Trophoblast cell (in vitro differentiated cells and primary cell): Measurements from ENCODE around the gene DUSP3.
"Not testable (repeated sequence)": the region's sequence is repeated elsewhere in the genome, so short reads cannot be mapped to it uniquely, and the experiment has no call there.

Source experiments
- DNase-seq, 2 donors: peaks; one replicate each; pipeline ENCODE4 v3.0.0-alpha.2; 2016
- H2AFZ ChIP-seq: 2 replicates; pipeline ENCODE4 v1.6.1; 2013; ENCODE audit warnings: low read length, moderate library complexity, mild to moderate bottlenecking; ENCODE audit not compliant: insufficient read depth, poor library complexity
- H2AK5ac ChIP-seq: 2 replicates; pipeline ENCODE4 v1.6.1; 2013; ENCODE audit warnings: mild to moderate bottlenecking, low read length
- H2BK120ac ChIP-seq: 2 replicates; pipeline ENCODE4 v1.6.1; 2013; ENCODE audit warnings: low read length, mild to moderate bottlenecking, moderate library complexity; ENCODE audit not compliant: insufficient read depth, poor library complexity
- H2BK12ac ChIP-seq: 2 replicates; pipeline ENCODE4 v1.6.1; 2013; ENCODE audit warnings: mild to moderate bottlenecking, low read length, moderate library complexity
- H2BK5ac ChIP-seq: 2 replicates; pipeline ENCODE4 v1.6.1; 2013; ENCODE audit warnings: low read length, low read depth, moderate library complexity, mild to moderate bottlenecking; ENCODE audit not compliant: poor library complexity
- H3K14ac ChIP-seq: 2 replicates; pipeline ENCODE4 v1.6.1; 2013; ENCODE audit warnings: mild to moderate bottlenecking, low read length
- H3K18ac ChIP-seq: 2 replicates; pipeline ENCODE4 v1.6.1; 2013; ENCODE audit warnings: mild to moderate bottlenecking, low read length
- H3K23ac ChIP-seq: 2 replicates; pipeline ENCODE4 v1.6.1; 2013; ENCODE audit warnings: low read length
- H3K27ac ChIP-seq: 2 replicates; pipeline ENCODE4 v1.5.1; 2013; ENCODE audit warnings: low read depth, mild to moderate bottlenecking, inconsistent platforms, low read length, moderate library complexity
- H3K27me3 ChIP-seq: 2 replicates; pipeline ENCODE4 v1.6.1; 2013; ENCODE audit warnings: inconsistent platforms, mild to moderate bottlenecking, low read length, moderate library complexity; ENCODE audit not compliant: insufficient read depth
- H3K36me3 ChIP-seq, 2 experiments: 1 replicate in 1 of 2; 2 replicates in 1 of 2; pipeline ENCODE4 v1.6.1; 2013; ENCODE audit warnings: low read length in 2 of 2, mild to moderate bottlenecking in 2 of 2, moderate library complexity in 1 of 2; ENCODE audit not compliant: insufficient read depth in 2 of 2, control insufficient read depth in 1 of 2
- H3K4ac ChIP-seq: 2 replicates; pipeline ENCODE4 v1.6.1; 2013; ENCODE audit warnings: low read depth, mild to moderate bottlenecking, low read length, moderate library complexity
- H3K4me1 ChIP-seq, 2 experiments: 1 replicate in 1 of 2; 2 replicates in 1 of 2; pipeline ENCODE4 v1.6.1; 2013; ENCODE audit warnings: low read length in 2 of 2, mild to moderate bottlenecking in 2 of 2, moderate library complexity in 1 of 2; ENCODE audit not compliant: insufficient read depth in 2 of 2, control insufficient read depth in 1 of 2
- H3K4me2 ChIP-seq: 2 replicates; pipeline ENCODE4 v1.6.1; 2013; ENCODE audit warnings: inconsistent platforms, mild to moderate bottlenecking, low read length, moderate library complexity
- H3K4me3 ChIP-seq: 2 replicates; pipeline ENCODE4 v1.5.1; 2013; ENCODE audit warnings: mild to moderate bottlenecking, low read depth, low read length, inconsistent platforms
- H3K79me1 ChIP-seq: one replicate; pipeline ENCODE4 v1.6.1; 2013; ENCODE audit warnings: low read length
- H3K79me2 ChIP-seq: 2 replicates; pipeline ENCODE4 v1.6.1; 2013; ENCODE audit warnings: low read length, mild to moderate bottlenecking; ENCODE audit not compliant: control insufficient read depth, insufficient read depth, poor library complexity
- H3K9ac ChIP-seq: 2 replicates; pipeline ENCODE4 v1.6.1; 2013; ENCODE audit warnings: mild to moderate bottlenecking, low read length
- H3K9me3 ChIP-seq: 2 replicates; pipeline ENCODE4 v1.6.1; 2013; ENCODE audit warnings: low read depth, mild to moderate bottlenecking, control low read depth, inconsistent platforms, low read length; ENCODE audit not compliant: insufficient read depth
- H4K12ac ChIP-seq: 2 replicates; pipeline ENCODE4 v1.6.1; 2013; ENCODE audit warnings: low read depth, mild to moderate bottlenecking, low read length, moderate library complexity
- H4K8ac ChIP-seq: 2 replicates; pipeline ENCODE4 v1.6.1; 2013; ENCODE audit warnings: low read depth, mild to moderate bottlenecking, low read length, moderate library complexity
- H4K91ac ChIP-seq: one replicate; pipeline ENCODE4 v1.6.1; 2013; ENCODE audit warnings: low read depth, mild to moderate bottlenecking, low read length, moderate library complexity
- WGBS: extraction: QIAGEN DNeasy Blood & Tissue Kit; methylation state at CpG from one replicate; pipeline ENCODE4 v1.1.7; 2013; ENCODE audit warnings: missing lambda C conversion rate; ENCODE audit not compliant: insufficient read length, insufficient coverage; ENCODE audit errors: extremely low coverage; 5-methylcytosine and 5-hydroxymethylcytosine counted together

DUSP3 gene

GRCh38 chr17:43801844-43802243 lies 23.1 kb upstream of the DUSP3 start:
- Histone ChIP-seq H3K9ac (no peak overlapping the region), H3K79me1 (no peaks in the 10 kb centered on the region), H3K4me2 (no peak overlapping the region), H3K4me1 (peaks cover 0 to 2% of the 10 kb centered on the region in 2 experiments), H2AFZ (no peak overlapping the region), H3K9me3 (no peaks in the 10 kb centered on the region), H3K23ac (no peak overlapping the region), H4K12ac (no peak overlapping the region), H3K27ac (no peak overlapping the region), H2BK5ac (no peak overlapping the region), H3K27me3 (no peaks in the 10 kb centered on the region), H3K14ac (no peak overlapping the region), H3K36me3 (no peaks in the 10 kb centered on the region), H3K4ac (no peak overlapping the region), H3K79me2 (no peaks in the 10 kb centered on the region), H3K4me3 (no peak overlapping the region), H3K18ac (no peak overlapping the region), H2AK5ac (no peak overlapping the region), H4K8ac (no peak overlapping the region), H4K91ac (no peak overlapping the region), H2BK120ac (no peak overlapping the region), H2BK12ac (no peak overlapping the region)
- WGBS = no CpG with 5 or more reads among the region's 3 CpGs
- DNase-seq = no peak

- no peak overlapping the region for H4K8ac ChIP-seq
- H3K4me3 ChIP-seq = no peak overlapping the region
- no peak overlapping the region for H3K9ac ChIP-seq
- no peak overlapping the region for H4K91ac ChIP-seq
- H3K27ac ChIP-seq = no peak overlapping the region
- H2BK120ac ChIP-seq = no peak overlapping the region
- no peak for DNase-seq
- no peaks in the 10 kb centered on the region for H3K36me3 ChIP-seq
- H3K4me2 ChIP-seq = no peak overlapping the region
- H3K23ac ChIP-seq = no peak overlapping the region
- H3K4ac ChIP-seq = no peak overlapping the region
- H2BK5ac ChIP-seq = no peak overlapping the region
- H3K18ac ChIP-seq = no peak overlapping the region
- H2AFZ ChIP-seq = no peak overlapping the region
- H2BK12ac ChIP-seq = no peak overlapping the region
- peaks cover 0 to 2% of the 10 kb centered on the region in 2 experiments for H3K4me1 ChIP-seq
- H2AK5ac ChIP-seq = no peak overlapping the region
- no peaks in the 10 kb centered on the region for H3K79me2 ChIP-seq
- H4K12ac ChIP-seq = no peak overlapping the region
- WGBS = no CpG with 5 or more reads among the region's 3 CpGs
- no peaks in the 10 kb centered on the region for H3K9me3 ChIP-seq
- no peaks in the 10 kb centered on the region for H3K79me1 ChIP-seq
- no peaks in the 10 kb centered on the region for H3K27me3 ChIP-seq
- no peak overlapping the region for H3K14ac ChIP-seq
Measured at GRCh38 chr17:43800736-43801135, 22.0 kb upstream of the DUSP3 start.

GRCh38 chr17:43799047-43799446 lies 20.3 kb upstream of the DUSP3 start:
- no peak overlapping the region for H4K12ac ChIP-seq
- no peak overlapping the region for H3K4me2 ChIP-seq
- no peaks in the 10 kb centered on the region for H3K79me2 ChIP-seq
- no peak overlapping the region for H3K14ac ChIP-seq
- no peaks in the 10 kb centered on the region for H3K9me3 ChIP-seq
- H3K36me3 ChIP-seq = no peaks in the 10 kb centered on the region
- H3K18ac ChIP-seq = no peak overlapping the region
- H2AFZ ChIP-seq = no peak overlapping the region
- H3K27me3 ChIP-seq = no peaks in the 10 kb centered on the region
- peaks cover 0 to 2% of the 10 kb centered on the region in 2 experiments for H3K4me1 ChIP-seq
- H3K23ac ChIP-seq = no peak overlapping the region
- no peak overlapping the region for H3K4ac ChIP-seq
- no peak overlapping the region for H3K9ac ChIP-seq
- no CpG with 5 or more reads among the region's 2 CpGs for WGBS
- H4K8ac ChIP-seq = no peak overlapping the region
- no peak overlapping the region for H2AK5ac ChIP-seq
- no peak overlapping the region for H2BK12ac ChIP-seq
- H3K79me1 ChIP-seq = no peaks in the 10 kb centered on the region
- no peak overlapping the region for H2BK5ac ChIP-seq
- no peak overlapping the region for H2BK120ac ChIP-seq
- no peak overlapping the region for H4K91ac ChIP-seq
- H3K4me3 ChIP-seq = no peak overlapping the region
- DNase-seq = no peak
- no peak overlapping the region for H3K27ac ChIP-seq

GRCh38 chr17:43798024-43798423 lies 19.2 kb upstream of the DUSP3 start:
- not testable (repeated sequence) for H3K27ac ChIP-seq, H3K79me2 ChIP-seq, H2BK120ac ChIP-seq, H4K8ac ChIP-seq, H3K4ac ChIP-seq, H3K36me3 ChIP-seq, H2BK5ac ChIP-seq, H3K23ac ChIP-seq, H3K9me3 ChIP-seq, H3K18ac ChIP-seq, DNase-seq, H4K91ac ChIP-seq, H3K79me1 ChIP-seq, H2AFZ ChIP-seq, H4K12ac ChIP-seq, H3K14ac ChIP-seq, H2AK5ac ChIP-seq, H3K4me1 ChIP-seq, H3K27me3 ChIP-seq, H3K4me3 ChIP-seq, H3K4me2 ChIP-seq, H2BK12ac ChIP-seq, H3K9ac ChIP-seq
- no CpG with 5 or more reads among the region's 9 CpGs for WGBS
